ENCODE results near the gene PSEN1. TPM values are rescaled to one million over a fixed set of nuclear protein-coding genes. Genes with fewer than 3 reads are reported as not detected.
A peak's percentile ranks its signal among the peaks of the same experiment; 100 is the strongest.

Gene PSEN1
- total RNA-seq, 4 donors from 2014 or later: 46.5 to 90.9 (median 62.0) TPM

GRCh38 chr14:73259837-73260236, 123.5 kb downstream of the PSEN1 start:
- 87% methylated on average over 3 of the region's 9 CpGs for WGBS
- H3K4me1 ChIP-seq: no peaks in the 10 kb centered on the region
- no peaks in the 10 kb centered on the region for H3K9me3 ChIP-seq
- no peak overlapping the region for H3K4me3 ChIP-seq
- peaks cover 36% of the 10 kb centered on the region for H3K36me3 ChIP-seq
- H3K27me3 ChIP-seq: no peaks in the 10 kb centered on the region
- no peak overlapping the region for H3K27ac ChIP-seq
- TF ChIP-seq POLR2AphosphoS5 (IDR thresholded peaks at IDR 0.05) (no peak), POLR2A (IDR thresholded peaks at IDR 0.05) (no peak), EP300 (IDR thresholded peaks at IDR 0.05) (no peak), CTCF (IDR thresholded peaks at IDR 0.05) (no peak)
- DNase-seq (ENCODE audit: low spot score in 2 of 2): no peak

- H3K4me3 ChIP-seq: no peak overlapping the region
- no peaks in the 10 kb centered on the region for H3K9me3 ChIP-seq
- TF ChIP-seq POLR2A (IDR thresholded peaks at IDR 0.05) (no peak), CTCF (IDR thresholded peaks at IDR 0.05) (no peak), POLR2AphosphoS5 (IDR thresholded peaks at IDR 0.05) (no peak), EP300 (IDR thresholded peaks at IDR 0.05) (no peak)
- no peaks in the 10 kb centered on the region for H3K27me3 ChIP-seq
- H3K27ac ChIP-seq: no peak overlapping the region
- DNase-seq (ENCODE audit: low spot score in 2 of 2): peak in 1 of 2 donors; percentile 73
- no peaks in the 10 kb centered on the region for H3K4me1 ChIP-seq
- H3K36me3 ChIP-seq: peaks cover 31% of the 10 kb centered on the region
- WGBS: 85% methylated on average over 7 of the region's 11 CpGs
Observed at GRCh38 chr14:73260574-73260973, 124.3 kb downstream of the PSEN1 start.

- no peak for DNase-seq (ENCODE audit: low spot score in 2 of 2)
- H3K4me1 ChIP-seq: no peaks in the 10 kb centered on the region
- no peaks in the 10 kb centered on the region for H3K27me3 ChIP-seq
- WGBS: 73% methylated on average over 5 of the region's 6 CpGs
- peaks cover 26% of the 10 kb centered on the region for H3K36me3 ChIP-seq
- no peak for TF ChIP-seq POLR2AphosphoS5 (IDR thresholded peaks at IDR 0.05)
- no peak for TF ChIP-seq CTCF (IDR thresholded peaks at IDR 0.05)
- TF ChIP-seq EP300 (IDR thresholded peaks at IDR 0.05): no peak
- TF ChIP-seq POLR2A (IDR thresholded peaks at IDR 0.05): no peak
- H3K27ac ChIP-seq: no peak overlapping the region
- H3K4me3 ChIP-seq: no peak overlapping the region
- no peaks in the 10 kb centered on the region for H3K9me3 ChIP-seq
Observed at GRCh38 chr14:73261075-73261474, 124.8 kb downstream of the PSEN1 start.

- Histone ChIP-seq H3K9me3 (no peaks in the 10 kb centered on the region), H3K4me3 (no peak overlapping the region), H3K27ac (no peak overlapping the region), H3K36me3 (peaks cover 25% of the 10 kb centered on the region), H3K4me1 (no peaks in the 10 kb centered on the region), H3K27me3 (no peaks in the 10 kb centered on the region)
- TF ChIP-seq CTCF (IDR thresholded peaks at IDR 0.05): no peak
- TF ChIP-seq EP300 (IDR thresholded peaks at IDR 0.05): no peak
- no peak for TF ChIP-seq POLR2A (IDR thresholded peaks at IDR 0.05)
- no peak for TF ChIP-seq POLR2AphosphoS5 (IDR thresholded peaks at IDR 0.05)
- WGBS: 82% methylated on average over 9 of the region's 15 CpGs
- DNase-seq (ENCODE audit: low spot score in 2 of 2): peak in 1 of 2 donors; percentile 64
Observed at GRCh38 chr14:73261520-73262426, 125.5 kb downstream of the PSEN1 start.

GRCh38 chr14:73262427-73263183, 126.3 kb downstream of the PSEN1 start:
- Histone ChIP-seq H3K4me3 (no peak overlapping the region), H3K27me3 (no peaks in the 10 kb centered on the region), H3K36me3 (peaks cover 25% of the 10 kb centered on the region), H3K4me1 (no peaks in the 10 kb centered on the region), H3K27ac (no peak overlapping the region), H3K9me3 (no peaks in the 10 kb centered on the region)
- TF ChIP-seq POLR2A (IDR thresholded peaks at IDR 0.05) (no peak), EP300 (IDR thresholded peaks at IDR 0.05) (no peak), CTCF (IDR thresholded peaks at IDR 0.05) (no peak)
- peak in 1 of 2 donors; percentile 75 for DNase-seq (ENCODE audit: low spot score in 2 of 2)
- WGBS: 82% methylated on average over 8 of the region's 20 CpGs

All from suprapubic skin (tissue), 4 donors.